IPS DF 4.7 (cell line): ENCODE data around the gene RIC8B.

Experiments used
- DNase-seq: peaks from one replicate; pipeline ENCODE4 v3.0.0-alpha.2; 2013; ENCODE audit warnings: low spot score; ENCODE audit errors: extremely low read depth

Gene RIC8B

GRCh38 chr12:106867651-106868050, 93.2 kb downstream of the RIC8B start:
- DNase-seq = no peak

DNA sequence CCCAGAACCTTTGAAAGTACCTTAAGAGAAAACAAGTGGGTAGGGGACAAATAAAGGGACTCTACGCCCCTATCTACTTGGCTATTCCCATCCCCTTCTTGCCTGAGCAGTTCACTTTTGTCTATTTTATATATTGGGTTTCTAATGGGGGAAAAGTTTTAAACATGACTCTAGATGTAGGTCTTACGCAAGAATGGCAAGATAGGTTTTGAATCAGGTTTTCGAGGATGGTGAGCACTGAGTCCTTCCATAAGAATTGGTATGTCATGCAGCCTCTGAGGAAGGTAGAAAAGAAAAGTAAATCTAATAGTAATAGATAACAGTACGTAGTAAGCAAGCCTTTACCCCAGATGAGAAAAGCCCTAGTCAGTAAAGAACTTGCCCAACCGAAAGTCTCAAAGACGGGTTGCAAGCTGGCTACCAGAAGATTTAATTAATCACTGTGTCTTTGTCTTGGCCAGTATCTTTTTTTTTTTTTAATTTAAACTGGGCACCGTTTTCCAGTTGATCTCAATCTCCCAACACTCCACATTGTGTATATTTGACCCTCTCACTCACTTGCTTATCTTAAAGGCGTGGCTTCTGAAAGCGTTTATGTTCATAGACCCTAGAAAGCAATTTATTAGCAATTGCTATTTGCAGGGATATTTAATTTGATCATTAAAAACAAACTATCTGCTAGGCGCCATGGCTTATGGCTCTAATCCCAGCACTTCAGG, 94.7 kb downstream of the RIC8B start:
- no peak for DNase-seq

GRCh38 chr12:106870116-106870515, 95.6 kb downstream of the RIC8B start:
- no peak for DNase-seq

DNA sequence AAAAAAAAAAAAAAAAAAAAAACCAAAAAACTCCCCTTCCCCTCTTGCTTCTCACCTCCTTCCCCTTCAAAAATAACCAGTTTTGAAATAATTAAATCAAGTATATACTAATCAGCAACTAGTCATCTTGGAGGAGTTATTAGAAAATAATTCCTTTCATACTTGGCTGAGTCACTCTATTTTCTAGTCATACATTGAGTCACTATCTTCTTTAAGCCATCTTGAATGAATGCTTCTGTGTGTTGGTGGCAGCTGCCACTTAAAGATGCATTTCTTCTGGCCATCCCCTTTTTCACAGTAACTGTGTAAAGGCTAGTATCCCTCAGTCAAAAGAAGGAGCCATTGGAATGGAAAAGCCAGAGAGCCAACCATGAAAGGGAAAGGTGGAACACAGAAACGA, 97.0 kb downstream of the RIC8B start:
- no peak for DNase-seq

- no peak for DNase-seq
Observed at GRCh38 chr12:106873983-106874382, 99.5 kb downstream of the RIC8B start.

- DNase-seq = no peak
Observed at GRCh38 chr12:106878804-106879203, 104.3 kb downstream of the RIC8B start.

GRCh38 chr12:106879612-106880011, 105.1 kb downstream of the RIC8B start:
- DNase-seq = no peak

GRCh38 chr12:106883426-106883825, 108.9 kb downstream of the RIC8B start:
- no peak for DNase-seq

GRCh38 chr12:106885026-106885425, 110.5 kb downstream of the RIC8B start:
- DNase-seq = no peak

DNA sequence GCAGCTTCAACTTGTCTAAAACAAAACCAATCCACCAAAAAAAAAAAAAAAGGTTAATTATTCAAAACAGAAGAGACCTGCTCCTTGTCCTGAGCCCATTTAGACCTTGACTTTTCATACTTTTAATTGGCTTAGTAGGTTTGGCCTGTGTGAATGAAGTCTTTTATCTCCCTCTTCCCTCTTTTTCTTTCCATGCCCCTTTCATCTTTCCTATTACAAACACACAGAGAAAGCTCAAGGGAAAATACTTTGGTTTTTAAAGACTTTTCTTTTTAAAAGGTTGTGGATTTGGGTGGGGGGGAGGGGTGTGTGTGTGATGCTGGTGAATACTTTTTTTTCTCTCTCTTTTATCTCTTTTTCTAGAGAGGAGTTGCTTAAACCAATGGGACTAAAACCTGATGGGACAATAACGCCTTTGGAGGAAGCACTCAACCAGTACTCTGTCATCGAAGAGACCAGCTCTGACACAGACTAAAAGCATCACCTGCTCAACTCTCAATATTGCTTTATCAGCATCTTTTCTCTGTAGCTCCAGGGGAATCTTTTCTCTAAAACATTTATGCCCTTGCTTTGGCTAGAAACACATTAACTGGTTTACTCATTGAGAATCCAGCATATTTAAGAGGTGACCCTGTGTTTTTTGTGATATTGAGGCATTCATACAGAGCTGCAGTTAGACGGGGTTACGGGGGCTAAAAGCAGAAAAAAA, 111.2 kb downstream of the RIC8B start:
- DNase-seq = no peak

DNA sequence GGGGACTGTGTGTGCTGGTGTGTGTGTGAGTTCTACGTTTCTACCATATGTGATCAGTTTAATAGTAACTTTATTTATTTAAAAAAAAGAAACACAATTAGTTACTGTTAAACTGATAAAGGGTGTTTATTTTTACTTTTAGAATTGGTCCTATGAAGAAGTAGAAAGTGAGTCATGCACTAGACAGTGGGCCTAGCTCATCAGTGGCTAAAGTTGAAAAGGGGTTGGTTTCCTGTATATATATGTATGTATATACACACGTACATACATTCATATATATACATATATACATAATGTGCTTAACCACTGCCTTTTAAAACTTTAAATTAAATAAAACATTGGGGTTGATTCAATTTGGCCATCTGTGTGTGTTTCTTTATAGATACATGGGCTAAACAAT, 112.5 kb downstream of the RIC8B start:
- DNase-seq = no peak

GRCh38 chr12:106888348-106888970, 114.0 kb downstream of the RIC8B start:
- no peak for DNase-seq

- no peak for DNase-seq
Observed at GRCh38 chr12:106889326-106889725, 114.8 kb downstream of the RIC8B start.

- no peak for DNase-seq
Observed at GRCh38 chr12:106889950-106890626, 115.6 kb downstream of the RIC8B start.

GRCh38 chr12:106892075-106892474, 117.6 kb downstream of the RIC8B start:
- no peak for DNase-seq

GRCh38 chr12:106893451-106893850, 119.0 kb downstream of the RIC8B start:
- no peak for DNase-seq

GRCh38 chr12:106894774-106895173, 120.3 kb downstream of the RIC8B start:
- no peak for DNase-seq

DNA sequence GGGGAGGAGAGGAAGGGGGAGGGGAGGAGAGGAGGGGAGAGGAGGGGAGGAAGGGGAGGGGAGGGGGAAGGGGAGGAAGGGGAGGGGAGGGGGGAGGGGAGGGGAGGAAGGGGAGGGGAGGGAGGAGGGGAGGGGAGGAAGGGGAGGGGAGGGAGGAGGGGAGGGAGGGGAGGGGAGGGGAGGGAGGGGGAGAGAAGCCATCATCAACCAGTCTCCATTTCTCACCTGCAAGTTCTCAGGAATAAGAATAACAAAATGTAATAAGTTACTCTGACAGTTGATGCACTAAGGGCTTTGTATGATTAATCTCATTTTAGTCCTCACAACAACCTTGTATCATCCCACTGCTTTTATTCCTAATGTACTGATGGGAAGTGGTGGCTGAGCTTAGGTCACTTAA, 122.1 kb downstream of the RIC8B start:
- DNase-seq = no peak

GRCh38 chr12:106897082-106897481, 122.6 kb downstream of the RIC8B start:
- DNase-seq = no peak

- DNase-seq = no peak
Observed at GRCh38 chr12:106897981-106898901, 123.8 kb downstream of the RIC8B start.

DNA sequence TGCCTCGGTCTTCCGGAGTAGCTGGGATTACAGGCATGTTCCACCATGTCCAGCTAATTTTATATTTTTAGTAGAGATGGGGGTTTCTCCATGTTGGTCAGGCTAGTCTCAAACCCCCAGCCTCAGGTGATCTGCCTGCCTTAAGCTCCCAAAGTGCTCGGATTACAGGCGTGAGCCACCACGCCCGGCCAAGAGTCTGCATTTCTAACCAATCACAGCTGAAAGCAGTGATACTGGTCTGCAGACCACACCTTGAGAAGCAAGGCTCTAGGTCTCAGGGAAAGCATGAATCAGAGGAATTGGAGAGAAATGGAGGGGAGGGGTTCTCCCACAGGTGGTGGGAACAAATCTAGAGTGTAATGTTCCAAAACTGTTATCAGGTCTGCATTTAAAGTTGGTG, 126.1 kb downstream of the RIC8B start:
- no peak for DNase-seq
